ENCODE data around the gene NEK10. TPM values are rescaled to one million over a fixed set of nuclear protein-coding genes. Genes with fewer than 3 reads are reported as not detected.

NEK10 gene
- total RNA-seq, 1 donor from 2014 or later, result not detected

DNA sequence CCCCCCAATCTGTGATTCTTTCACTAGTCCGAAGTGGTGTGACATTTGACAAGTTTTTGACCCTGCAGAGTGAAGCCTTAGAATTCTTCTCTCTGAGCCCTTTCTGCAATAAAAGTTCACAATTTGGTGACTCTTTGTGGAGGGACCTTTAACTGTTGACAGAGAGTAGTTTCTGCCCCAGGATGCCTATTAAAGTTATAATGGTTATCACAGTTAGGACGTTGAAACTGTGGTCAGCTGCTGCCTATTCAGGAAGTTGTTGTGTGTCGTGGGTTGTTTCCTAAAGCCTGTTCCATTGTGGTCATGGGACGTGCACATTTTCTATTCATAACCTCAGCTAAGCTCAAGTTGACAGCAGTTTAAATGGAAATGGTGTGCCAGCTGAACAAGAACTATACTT is 274.5 kb downstream of the NEK10 start:
- Histone ChIP-seq H3K36me3 (no peaks in the 10 kb centered on the region), H3K9me3 (no peaks in the 10 kb centered on the region), H3K4me1 (no peaks in the 10 kb centered on the region), H3K4me3 (no peak overlapping the region), H3K27me3 (no peaks in the 10 kb centered on the region), H3K27ac (no peak overlapping the region)
- intact Hi-C loops (cut with DNase I), result no loop called here
- no peak for DNase-seq (ENCODE audit: extremely low spot score in 2 of 2)
- no peak for TF ChIP-seq CTCF (IDR thresholded peaks at IDR 0.05)
- TF ChIP-seq POLR2A (IDR thresholded peaks at IDR 0.05), result no peak
- no peak for TF ChIP-seq POLR2AphosphoS5 (IDR thresholded peaks at IDR 0.05; ENCODE audit: insufficient read depth in 1 of 2, low read depth in 1 of 2)

DNA sequence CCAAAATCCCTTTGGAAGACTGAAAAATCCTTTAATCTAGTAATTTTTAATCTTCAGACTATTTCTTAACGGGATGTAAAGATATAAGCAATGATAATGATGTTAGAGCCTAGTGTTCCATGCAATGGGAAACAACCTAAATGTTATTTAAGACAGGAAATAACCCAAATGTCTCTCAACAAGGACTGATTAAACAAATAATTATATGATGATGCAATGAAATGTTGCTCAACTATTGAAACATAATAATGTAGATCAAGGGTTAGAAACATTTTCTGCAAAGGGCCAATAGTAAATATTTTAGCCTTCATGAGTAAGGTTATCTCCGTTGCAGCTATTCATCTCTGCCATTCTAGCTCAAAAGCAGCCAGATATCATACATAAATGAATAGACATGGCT is 275.4 kb downstream of the NEK10 start:
- Histone ChIP-seq H3K9me3 (no peaks in the 10 kb centered on the region), H3K4me1 (no peaks in the 10 kb centered on the region), H3K27ac (no peak overlapping the region), H3K36me3 (no peaks in the 10 kb centered on the region), H3K27me3 (no peaks in the 10 kb centered on the region), H3K4me3 (no peak overlapping the region)
- intact Hi-C loops (cut with DNase I), result no loop called here
- DNase-seq (ENCODE audit: extremely low spot score in 2 of 2), result no peak
- no peak for TF ChIP-seq POLR2AphosphoS5 (IDR thresholded peaks at IDR 0.05; ENCODE audit: insufficient read depth in 1 of 2, low read depth in 1 of 2)
- TF ChIP-seq CTCF (IDR thresholded peaks at IDR 0.05), result no peak
- TF ChIP-seq POLR2A (IDR thresholded peaks at IDR 0.05), result no peak

DNA sequence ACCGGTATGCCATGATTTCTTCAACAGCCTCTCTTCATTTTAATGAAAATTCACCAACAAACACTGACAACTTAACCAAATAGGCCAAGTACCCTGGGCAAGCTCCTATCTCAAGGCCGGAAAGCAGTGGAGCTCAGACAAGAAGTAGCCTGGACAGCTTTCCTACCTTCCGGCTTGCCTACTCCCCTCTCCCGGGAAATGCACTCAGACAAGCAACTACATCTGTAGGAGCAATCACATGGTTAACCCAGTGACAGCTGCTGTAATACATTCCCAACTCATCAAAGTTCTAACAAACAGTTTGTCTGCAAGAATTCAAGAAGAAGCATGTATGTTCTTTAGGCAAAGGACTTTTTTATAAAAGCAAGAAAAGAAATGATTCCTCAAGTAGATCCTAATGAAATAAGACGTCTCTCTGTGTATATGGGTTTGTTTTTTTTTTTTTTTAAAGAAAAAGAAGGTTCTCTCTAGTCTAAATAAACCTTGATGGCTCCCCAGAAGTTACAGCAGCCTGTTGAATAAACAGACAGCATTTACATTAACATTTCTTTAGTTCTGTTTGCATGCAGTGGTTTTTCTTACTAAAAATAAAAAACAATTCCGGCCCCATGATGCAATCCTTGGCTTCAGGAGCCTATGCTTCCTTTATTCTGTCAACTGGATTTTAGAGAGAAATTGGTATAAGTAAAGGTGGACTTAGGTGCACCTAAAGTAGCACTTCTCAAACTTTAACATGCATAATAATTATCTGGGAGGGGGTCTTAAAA is 278.7 kb downstream of the NEK10 start:
- Histone ChIP-seq H3K36me3 (no peaks in the 10 kb centered on the region), H3K4me1 (no peaks in the 10 kb centered on the region), H3K9me3 (no peaks in the 10 kb centered on the region), H3K27me3 (no peaks in the 10 kb centered on the region), H3K4me3 (no peak overlapping the region), H3K27ac (no peak overlapping the region)
- DNase-seq (ENCODE audit: extremely low spot score in 2 of 2), result no peak
- intact Hi-C loops (cut with DNase I), result no loop called here
- TF ChIP-seq POLR2AphosphoS5 (IDR thresholded peaks at IDR 0.05; ENCODE audit: insufficient read depth in 1 of 2, low read depth in 1 of 2) (no peak), CTCF (IDR thresholded peaks at IDR 0.05) (no peak), POLR2A (IDR thresholded peaks at IDR 0.05) (no peak)

- no peaks in the 10 kb centered on the region for H3K4me1 ChIP-seq
- no peaks in the 10 kb centered on the region for H3K27me3 ChIP-seq
- TF ChIP-seq POLR2A (IDR thresholded peaks at IDR 0.05), result no peak
- TF ChIP-seq CTCF (IDR thresholded peaks at IDR 0.05), result no peak
- no peak for TF ChIP-seq POLR2AphosphoS5 (IDR thresholded peaks at IDR 0.05; ENCODE audit: insufficient read depth in 1 of 2, low read depth in 1 of 2)
- no peaks in the 10 kb centered on the region for H3K9me3 ChIP-seq
- no peak overlapping the region for H3K27ac ChIP-seq
- intact Hi-C loops (cut with DNase I), result no loop called here
- no peak overlapping the region for H3K4me3 ChIP-seq
- H3K36me3 ChIP-seq, result no peaks in the 10 kb centered on the region
- DNase-seq (ENCODE audit: extremely low spot score in 2 of 2), result no peak
These were observed 279.5 kb downstream of the NEK10 start for GRCh38 chr3:27089645-27090044.

GRCh38 chr3:27089068-27089467 is 280.1 kb downstream of the NEK10 start:
- no peak overlapping the region for H3K27ac ChIP-seq
- H3K4me3 ChIP-seq, result no peak overlapping the region
- H3K9me3 ChIP-seq, result no peaks in the 10 kb centered on the region
- intact Hi-C loops (cut with DNase I), result no loop called here
- H3K27me3 ChIP-seq, result no peaks in the 10 kb centered on the region
- TF ChIP-seq POLR2AphosphoS5 (IDR thresholded peaks at IDR 0.05; ENCODE audit: insufficient read depth in 1 of 2, low read depth in 1 of 2) (no peak), CTCF (IDR thresholded peaks at IDR 0.05) (no peak), POLR2A (IDR thresholded peaks at IDR 0.05) (no peak)
- no peak for DNase-seq (ENCODE audit: extremely low spot score in 2 of 2)
- no peaks in the 10 kb centered on the region for H3K36me3 ChIP-seq
- no peaks in the 10 kb centered on the region for H3K4me1 ChIP-seq
